GM19455 (cell line): Measurements from ENCODE around the gene COPA.
"Not testable (repeated sequence)": the region's sequence is repeated elsewhere in the genome, so short reads cannot be mapped to it uniquely, and the experiment has no call there.

Experiments used
- ATAC-seq: cut with Tn5 transposase; IDR thresholded peaks from one replicate; pipeline ENCODE4 v1.9.1; 2021; ENCODE audit not compliant: unreplicated experiment

COPA gene

DNA sequence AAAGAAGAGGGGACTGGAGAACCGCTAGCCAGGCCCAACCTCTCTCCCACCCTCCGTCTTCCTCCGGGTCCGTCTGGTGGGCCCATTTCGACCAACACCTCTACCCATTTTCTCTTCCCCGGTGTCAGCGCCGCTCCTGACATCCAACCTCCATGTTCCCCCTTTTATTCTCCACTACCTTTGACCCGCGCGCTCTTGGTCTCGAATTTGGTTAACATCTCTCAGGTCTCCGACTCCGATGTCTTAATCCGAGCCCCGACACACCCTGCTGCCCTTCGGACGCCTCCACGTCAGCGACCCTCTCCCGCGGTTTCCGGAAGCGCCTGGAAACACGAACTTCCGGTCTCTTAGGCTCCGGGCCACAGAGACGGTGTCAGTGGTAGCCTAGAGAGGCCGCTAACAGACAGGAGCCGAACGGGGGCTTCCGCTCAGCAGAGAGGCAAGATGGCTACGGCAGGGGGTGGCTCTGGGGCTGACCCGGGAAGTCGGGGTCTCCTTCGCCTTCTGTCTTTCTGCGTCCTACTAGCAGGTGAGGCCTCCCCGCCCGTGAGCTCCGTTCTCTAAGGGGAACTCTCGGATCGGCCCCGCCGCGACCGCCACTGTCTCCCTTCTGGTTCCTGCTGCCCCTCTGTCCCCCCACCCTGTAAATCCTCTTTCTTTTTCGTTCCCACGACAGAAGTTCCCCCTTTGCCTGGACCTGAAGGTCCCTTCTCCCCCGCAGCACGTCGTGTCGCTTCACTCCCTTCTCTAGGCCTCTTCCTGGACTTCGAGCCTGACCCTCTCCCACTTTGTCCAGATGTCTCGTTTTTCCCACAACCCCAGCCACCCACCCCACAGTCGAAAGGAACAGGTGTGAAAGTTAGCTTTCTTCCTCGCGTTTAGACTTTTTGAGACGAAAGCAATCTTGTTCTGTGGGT lies at the start of gene COPA, which contains the start of gene NCSTN:
TSS of gene COPA (minus strand) at position 298 of the 917 bp plus-strand sequence. CDS start at position 218, 80 bp downstream.
TSS of gene NCSTN (plus strand) at position 431 of the 917 bp plus-strand sequence. CDS start at position 445, 14 bp downstream.
- peak; percentile 89 for ATAC-seq

DNA sequence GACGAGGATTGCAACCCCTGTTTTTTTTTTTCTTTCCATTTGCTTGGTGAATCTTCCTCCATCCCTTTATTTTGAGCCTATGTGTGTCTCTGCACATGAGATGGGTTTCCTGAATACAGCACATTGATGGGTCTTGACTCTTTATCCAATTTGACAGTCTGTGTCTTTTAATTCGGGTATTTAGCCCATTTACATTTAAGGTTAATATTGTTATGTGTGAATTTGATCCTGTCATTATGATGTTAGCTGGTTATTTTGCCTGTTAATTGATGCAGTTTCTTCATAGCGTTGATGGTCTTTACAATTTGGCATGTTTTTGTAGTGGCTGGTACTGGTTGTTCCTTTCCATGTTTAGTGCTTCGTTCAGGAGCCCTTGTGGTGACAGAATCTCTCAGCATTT lies 45.4 kb upstream of the COPA start:
- ATAC-seq, result not testable (repeated sequence)

- ATAC-seq, result not testable (repeated sequence)
Measured at GRCh38 chr1:160384812-160385211, 41.8 kb upstream of the COPA start.

DNA sequence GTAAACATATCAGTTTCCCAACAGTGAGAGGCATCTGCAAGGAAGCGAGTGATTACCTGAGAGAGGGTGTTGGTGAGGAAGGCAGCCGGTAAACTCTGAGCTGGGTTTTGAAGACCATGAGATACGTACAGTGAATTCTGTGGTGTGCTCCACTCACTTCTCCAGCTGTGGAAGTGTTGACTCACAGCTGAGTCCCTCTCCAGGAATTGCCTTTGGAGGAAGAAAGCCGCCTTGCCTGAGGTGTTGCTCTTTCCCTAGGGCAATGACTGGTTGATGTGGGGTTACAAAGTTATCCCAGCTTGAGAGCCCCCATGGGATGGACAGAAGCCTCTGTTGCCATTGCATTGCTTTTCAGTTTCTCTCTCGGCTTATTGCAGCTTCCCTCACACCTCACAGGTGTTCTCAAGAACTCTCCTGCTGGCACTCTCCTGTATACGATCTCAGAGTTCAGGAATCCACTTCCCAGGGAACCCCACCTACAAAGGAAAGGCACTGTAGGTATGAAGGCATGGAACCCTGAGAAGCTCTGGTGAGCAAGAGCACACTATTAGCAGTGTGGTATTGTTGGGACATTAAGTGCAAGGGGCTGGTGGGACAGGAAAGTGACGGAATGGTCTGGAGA lies 34.6 kb upstream of the COPA start:
- no peak for ATAC-seq

GRCh38 chr1:160376525-160377131 lies 33.6 kb upstream of the COPA start:
- no peak for ATAC-seq

DNA sequence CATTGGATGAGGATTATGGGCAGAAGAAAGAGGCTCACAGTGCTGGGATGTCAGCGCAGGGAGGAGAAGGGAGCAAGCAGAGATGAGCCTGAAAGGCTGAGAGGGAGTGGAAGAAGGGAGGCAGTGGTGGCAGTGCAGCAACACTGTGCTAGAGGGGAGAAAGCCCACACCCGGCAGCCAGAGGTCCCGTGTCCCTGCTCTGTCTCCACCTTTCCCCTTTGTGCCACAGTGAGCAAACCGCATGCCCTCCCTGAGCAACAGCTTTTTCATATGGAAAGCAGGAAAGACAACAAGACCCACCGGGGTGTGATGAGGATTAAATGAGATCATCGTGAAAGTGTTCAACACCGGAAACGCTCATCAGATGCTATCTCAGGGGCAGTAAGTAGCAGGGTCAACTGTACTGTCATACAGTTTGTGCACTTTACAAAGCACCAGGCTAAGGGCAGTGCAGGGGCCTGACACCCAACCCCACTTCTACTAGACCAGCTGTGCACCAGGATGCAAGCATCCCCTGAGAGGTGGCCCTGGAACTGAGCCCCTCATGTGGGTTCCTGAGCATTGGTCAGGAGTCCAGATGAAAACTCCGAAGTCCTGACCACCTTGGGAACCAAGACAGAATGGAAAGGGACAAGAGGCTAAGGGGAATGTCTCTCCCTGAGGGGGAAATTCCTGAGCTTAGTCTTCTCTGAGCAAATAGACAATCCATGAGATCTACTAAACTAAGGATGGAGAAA lies 32.9 kb upstream of the COPA start:
- ATAC-seq, result no peak

DNA sequence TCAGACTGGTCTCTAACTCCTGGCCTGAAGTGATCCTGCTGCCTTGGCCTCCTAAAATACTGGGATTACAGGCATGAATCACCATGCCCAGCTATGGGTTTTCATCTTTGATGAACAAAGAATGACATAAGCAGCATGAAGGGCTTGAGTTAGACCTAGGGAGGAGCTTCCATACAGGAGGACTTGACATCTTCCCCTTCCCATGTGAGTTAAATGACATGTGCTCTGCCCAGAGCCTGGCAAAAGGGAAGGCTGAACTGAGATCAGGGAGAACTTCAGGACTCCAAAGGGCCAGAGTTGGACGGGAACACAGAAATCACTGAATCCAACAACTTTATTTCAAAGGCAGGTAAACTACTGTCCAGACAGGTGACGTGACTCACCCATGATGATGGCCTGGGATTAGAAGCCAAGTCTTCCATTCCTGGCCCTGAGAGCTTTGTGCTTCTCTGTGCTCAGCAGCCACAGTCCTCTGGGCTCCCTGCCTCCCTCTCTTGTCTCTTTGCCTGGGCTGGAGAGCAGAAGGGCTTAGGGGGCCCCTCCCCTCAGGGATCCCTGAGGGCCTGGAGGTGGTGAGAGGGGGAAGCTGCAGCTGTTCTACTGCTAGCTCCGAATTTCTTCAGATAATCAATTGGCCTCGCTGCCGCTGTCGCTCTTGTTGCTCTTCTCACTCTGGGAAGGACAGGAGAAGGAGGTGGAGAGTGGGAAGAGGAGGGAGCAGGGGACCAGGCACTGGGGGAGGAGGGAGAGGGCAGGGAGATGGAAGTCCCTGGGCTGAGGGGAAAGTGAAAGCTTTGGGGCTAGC lies 31.5 kb upstream of the COPA start:
- no peak for ATAC-seq

- no peak for ATAC-seq
Measured at GRCh38 chr1:160373696-160374095, 30.6 kb upstream of the COPA start.

DNA sequence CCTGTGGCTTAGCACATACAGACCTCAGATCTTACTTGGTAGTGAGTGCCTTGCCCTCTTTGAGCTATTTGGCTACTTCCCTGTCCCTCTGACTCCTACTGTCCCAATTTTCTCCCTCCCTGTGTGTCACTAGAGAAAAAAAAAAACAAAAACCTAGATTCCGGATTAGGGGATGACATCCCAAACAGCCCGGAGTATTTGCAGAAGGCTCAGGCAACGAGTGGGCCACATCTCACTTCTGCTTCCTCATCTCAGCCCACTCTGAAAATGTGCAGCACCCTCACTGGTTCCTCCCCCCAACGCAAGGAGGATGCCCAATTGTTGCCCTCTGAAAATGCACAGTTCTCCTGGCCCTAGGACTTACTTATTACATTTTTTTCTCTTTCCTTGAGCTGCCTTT lies 28.7 kb upstream of the COPA start:
- ATAC-seq, result no peak

GRCh38 chr1:160371346-160371631 lies 28.2 kb upstream of the COPA start:
- no peak for ATAC-seq

DNA sequence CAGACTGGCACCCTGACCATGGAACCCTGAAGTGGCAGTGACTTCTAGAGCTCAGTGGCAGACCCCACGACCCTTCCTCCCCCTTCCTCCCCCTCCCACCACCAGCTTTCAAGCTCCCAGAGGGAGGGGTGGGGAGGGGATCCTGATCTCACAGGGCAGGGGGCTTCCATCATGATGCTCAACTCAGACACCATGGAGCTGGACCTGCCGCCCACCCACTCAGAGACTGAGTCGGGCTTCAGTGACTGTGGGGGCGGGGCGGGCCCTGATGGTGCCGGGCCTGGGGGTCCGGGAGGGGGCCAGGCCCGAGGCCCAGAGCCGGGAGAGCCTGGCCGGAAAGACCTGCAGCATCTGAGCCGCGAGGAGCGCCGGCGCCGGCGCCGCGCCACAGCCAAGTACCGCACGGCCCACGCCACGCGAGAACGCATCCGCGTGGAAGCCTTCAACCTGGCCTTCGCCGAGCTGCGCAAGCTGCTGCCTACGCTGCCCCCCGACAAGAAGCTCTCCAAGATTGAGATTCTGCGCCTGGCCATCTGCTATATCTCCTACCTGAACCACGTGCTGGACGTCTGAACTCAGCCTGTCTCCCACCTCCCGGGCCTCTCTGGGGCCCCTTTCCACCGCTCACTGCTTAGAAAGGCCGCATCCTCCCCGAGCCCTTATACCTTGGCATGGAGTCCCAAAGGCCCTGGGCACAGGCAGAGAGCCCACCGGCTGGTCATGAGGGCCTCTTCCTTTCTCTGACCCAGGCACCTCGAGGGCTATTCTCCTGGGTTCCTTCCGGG lies 27.7 kb upstream of the COPA start:
- ATAC-seq, result no peak

GRCh38 chr1:160369087-160369486 lies 26.0 kb upstream of the COPA start:
- ATAC-seq, result no peak

DNA sequence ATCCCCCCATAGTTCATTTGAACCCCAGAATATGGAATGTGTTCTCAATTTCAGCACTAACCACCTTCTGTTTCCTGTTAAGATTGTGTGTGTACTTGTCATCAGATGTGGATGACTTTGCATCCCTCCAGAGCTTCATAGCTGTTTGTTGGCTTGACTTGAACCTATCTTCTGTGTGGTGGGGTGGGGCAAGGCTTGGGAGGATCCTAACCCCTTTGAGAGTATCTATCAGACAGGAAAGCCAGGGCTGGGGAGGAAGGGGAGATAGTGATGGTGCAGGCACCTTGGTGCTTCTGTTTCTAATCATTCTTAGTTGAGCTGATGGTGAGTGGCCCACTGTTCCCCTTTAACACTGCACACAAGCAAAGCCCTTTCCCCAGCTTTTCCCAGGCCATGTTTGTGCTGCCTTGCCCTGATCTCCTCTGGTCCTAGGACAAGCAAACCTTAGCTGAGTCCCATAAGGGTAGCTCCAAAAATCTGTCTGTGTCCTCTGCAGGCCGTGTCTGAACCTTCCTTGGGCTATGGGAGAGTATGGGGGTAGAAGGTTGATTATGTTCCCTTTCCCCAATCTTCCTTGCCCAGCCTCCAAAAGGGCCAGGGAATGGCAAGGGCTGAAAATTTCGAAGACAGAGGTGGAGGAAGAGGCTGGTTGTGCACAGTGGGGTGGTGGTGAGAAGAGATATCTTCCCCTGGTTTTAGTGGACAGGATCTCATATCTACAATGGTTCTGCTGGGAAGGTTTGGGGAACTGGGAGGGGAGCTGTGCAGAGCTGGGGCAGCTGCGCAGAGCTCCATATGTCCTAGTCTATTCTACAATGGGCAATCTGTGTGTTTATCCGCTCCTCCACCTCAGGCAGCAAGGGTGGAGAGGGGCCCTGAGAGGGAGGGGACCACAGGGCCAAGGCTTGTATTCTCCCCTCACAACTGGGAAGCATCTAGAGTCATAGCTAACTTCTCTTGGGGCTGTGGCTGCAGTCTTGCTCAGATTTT lies 25.2 kb upstream of the COPA start:
- ATAC-seq, result no peak

DNA sequence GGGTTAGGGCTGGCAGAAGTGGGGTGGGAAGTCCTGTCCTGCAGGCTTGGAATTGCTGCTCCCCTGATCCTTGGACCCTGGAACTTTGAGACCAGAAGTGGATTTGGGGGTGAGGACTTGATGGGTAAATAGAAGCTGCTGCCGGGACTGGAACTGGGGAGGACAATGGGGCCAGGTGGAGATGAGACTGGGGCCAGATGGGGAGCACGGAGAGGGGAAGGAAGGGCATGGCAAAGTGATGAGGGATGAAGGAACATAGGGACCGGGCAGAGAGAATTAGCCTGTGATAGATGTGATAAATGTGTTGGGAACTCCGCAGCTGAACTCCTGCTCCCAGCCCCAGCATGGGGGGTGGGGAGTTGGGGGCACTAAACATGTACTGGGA lies 24.5 kb upstream of the COPA start:
- ATAC-seq, result no peak

DNA sequence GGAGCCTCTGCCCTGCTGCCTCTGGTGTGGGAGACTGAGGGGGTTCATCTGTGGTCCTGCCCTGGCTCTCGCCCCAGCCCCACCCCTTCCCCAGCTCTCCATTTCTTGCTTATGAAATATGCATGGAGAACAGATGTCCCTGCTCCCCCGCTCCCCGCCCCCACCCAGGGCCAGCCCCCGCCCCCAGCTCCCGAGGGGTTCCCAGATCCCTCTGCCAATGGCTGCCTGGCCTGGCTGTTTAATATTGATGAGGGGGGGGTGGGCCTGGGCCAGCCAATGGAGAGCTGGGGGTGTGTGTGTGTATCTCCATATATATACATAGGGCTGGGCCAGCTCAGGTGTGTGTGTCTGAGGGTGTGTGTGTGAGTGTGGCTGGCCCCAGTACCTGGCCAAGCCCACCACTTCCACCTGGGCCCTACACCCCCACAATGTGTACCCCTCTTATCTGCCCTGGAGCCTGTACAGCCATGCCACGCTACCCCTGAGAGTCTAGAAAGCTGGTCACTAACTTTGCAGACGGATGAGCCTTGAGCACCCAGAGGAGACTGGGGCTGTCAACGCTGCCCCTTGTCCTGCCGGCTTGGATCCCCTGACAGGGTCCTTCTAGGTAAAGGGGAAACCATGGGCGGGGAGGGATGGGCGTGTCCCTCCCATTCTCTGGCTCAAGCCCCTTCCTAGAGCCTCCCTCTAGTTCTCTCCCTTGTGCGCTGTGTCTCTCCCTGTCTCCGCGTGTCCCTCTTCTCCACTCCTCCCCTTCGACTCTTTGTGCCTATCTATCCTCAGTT lies 23.9 kb upstream of the COPA start, which contains the start of gene NHLH1:
TSS of gene NHLH1 (plus strand) at position 341 of the 785 bp plus-strand sequence. CDS start 3,661 bp downstream, outside the sequence.
- no peak for ATAC-seq

- no peak for ATAC-seq
Measured at GRCh38 chr1:160365325-160365724, 22.3 kb upstream of the COPA start.

DNA sequence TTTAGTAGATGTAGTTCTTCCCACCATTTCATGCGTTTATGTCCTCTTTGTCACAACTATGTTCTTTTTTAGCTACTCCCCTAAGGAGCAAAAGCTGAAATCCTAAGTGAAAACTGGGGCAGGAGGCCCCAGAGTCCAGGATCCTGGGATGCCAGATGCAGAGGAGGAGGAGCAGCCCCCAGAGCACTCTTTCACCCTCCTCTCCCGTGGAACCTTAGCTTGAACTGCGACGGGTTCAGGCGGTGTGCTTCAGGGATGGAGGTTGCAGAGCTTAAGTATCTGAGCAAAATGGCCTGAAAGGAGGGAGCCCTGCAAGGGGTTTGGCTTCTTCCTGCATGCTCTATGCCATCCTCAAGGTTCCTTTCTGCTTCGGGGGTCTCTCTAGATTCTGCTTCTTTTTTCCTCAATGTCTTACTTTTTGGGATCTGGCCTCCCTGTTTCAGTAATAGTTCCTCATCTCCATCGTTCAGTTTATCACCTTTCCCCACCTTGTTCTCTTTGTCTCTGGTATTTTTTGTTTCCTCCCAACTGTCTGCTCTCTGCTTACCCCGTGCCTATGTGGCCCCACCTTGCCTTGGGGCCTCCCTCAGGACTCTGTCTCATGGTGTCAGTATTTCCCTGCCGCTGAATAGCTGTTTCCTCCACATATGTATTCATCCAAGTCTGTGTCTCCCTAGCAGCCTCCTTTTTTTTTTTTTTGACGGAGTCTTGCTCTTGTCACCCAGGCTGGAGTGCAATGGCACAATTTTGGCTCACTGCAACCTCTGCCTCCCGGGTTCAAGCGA lies 21.1 kb upstream of the COPA start:
- no peak for ATAC-seq
